HG02943 (cell line): ENCODE measurements around the gene C2orf49.
A peak's percentile ranks its signal among the peaks of the same experiment; 100 is the strongest.
"Not testable (repeated sequence)": the region's sequence is repeated elsewhere in the genome, so short reads cannot be mapped to it uniquely, and the experiment has no call there.

ENCODE experiments used
- ATAC-seq: cut with Tn5 transposase; IDR thresholded peaks from one replicate; pipeline ENCODE4 v1.9.1; 2021; ENCODE audit warnings: mild to moderate bottlenecking, low read depth, moderate library complexity; ENCODE audit not compliant: unreplicated experiment

The C2orf49 gene

DNA sequence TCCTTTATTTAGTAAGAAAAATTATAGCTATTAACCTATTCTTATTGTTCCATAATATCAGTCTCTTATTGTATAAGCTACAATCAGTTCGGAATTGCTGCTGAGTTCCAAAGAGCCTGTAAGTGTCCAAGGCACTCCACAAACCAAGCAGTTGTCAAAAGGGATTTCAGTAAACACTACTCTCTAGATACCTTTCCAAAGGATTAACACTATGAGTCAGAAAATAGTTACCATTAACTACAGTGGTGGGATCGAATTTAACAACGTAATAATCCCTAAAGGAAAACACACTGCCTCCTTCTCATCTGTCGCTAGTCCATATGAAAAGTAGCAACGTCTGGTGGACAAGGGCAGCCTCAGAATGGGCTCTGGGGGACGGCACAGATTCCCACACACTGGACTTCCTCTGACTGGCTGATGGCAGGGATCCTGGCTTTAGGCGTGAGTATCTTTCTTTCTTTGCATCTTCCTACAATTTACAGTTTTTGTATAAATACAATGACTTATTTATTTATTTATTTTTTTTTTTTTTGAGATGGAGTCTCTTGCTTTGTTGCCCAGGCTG lies 16.6 kb upstream of the C2orf49 start:
- no peak for ATAC-seq

DNA sequence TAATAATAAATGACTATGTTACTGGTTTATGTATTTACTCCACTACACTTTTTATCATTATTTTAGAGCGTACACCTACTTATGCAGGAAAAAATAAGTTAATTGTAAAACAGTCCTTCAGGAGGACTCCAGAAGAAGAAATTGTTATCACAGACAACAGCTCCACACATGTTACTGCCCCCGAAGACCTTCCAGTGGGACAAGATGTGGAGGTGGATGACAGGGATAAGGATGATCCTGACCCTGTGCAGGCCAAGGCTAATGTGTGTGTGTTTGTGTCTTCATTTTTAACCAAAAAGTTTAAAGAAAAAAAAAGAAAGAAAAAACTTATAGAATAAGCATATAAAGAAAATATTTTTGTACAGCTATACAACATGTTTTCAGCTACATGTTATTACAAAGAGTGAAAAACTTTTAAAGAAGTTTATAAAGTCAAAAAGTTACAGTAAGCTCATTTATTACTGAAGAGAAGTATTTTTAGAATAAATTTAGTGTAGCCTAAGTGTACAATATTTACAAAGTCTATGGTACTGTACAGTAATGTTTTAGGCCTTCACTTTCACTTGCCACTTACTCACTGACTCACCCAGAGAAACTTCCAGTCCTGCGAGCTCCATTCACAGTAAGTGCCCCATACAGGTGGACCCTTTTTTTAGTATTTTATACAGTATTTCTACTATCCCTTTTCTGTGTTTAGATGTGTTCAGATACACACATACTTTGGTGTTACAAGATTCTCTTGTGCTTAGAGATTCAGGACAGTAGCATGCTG lies 15.3 kb upstream of the C2orf49 start:
- no peak for ATAC-seq

DNA sequence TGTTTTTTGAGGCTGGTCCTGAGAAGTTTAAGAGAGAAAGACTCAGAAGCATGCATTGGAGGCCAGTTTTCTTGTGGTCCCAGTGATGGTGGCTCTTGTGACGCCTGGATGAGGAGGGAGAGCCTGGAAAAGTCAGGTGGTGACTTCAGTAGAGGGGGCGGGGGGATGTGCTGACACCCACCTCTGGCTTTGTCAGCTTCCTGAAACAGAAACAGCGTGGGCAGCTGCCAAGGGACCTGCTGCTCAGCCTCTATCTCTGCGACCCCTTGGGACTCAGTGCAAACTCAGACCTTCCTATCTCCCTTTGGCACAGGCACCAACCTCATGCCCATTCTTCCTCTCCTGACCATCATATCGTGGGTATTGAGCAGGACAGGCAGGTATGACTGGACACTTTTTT lies 14.2 kb upstream of the C2orf49 start:
- ATAC-seq = no peak

DNA sequence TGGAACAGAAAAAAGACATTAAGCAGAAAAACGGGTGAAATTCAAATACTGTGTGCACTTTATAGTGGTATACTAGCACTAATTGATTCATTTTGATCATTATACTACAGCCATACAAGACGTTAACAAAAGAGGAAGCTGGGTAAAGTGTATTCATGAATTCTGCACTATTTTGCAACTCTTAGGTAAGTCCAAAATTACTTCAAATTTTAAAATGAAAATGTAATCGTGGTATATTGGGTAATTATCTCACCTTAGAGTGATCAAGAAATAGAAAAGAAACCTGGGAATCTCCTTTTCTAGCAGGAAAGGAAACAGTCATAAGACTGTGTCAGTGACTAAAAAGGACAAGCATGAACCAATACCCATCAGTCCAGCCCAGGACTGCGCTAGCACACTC lies 13.2 kb upstream of the C2orf49 start:
- ATAC-seq = no peak

DNA sequence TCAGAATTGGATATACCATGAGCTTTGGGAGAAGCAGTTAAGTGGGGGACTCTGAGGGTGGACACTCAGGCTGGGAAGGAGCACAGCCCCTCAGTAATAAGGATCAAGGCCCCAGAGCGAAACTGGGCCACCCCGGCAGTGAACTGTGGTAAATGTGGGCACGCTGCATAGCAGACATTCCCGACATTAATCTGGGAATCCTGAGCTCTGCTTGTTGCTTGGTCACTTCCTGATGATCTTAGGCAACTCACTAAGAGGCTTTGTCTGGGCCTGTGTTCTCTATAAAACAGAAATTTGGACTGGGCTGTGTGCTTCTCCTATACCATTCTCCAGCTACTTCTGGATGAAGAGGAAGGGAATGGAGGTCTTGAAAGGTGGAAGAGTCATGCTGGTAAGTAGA lies 12.6 kb upstream of the C2orf49 start:
- ATAC-seq = no peak

DNA sequence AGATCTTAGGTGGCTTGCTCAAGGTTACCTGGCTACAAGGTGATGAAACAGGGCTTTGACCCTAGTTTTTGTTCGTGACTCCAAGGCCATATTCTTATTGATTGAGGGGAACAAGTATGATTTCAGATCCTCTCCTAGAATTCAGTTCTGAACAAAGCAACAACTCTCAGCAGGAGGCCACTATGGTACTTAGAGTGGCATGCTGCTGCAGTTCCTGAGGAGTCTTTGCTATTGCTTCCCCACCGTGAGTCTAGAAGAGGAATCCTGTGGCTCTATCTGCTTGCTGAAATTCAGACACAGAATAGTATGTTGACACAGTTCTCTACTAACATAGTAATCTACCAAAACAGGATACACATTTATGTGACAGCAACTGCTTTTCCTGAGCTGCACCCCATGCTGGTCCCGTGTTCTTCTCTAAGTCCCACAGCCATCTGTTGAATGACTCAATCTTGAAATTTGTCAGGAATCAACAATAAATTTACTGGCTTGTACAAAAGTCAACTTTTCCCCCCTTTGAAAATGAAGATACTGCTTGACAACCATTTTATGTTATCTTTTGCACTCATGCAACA lies 11.9 kb upstream of the C2orf49 start:
- ATAC-seq = no peak

DNA sequence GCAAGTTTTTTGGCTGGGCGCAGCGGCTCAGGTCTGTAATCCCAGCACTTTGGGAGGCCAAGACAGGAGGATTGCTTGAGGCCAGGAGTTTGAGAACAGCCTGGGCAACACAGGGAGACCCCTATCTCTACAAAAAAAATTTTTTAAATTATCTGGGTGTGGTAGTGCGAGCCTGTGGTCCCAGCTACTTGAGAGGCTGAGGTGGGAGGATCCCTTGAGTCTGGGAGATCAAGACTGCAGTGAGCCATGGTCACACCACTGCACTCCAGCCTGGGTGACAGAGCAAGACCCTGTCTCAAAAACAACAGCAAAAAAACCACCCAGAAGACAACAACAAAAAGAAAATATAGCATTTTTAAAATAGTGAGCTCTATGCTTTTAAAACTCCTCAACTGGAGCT lies 10.1 kb upstream of the C2orf49 start:
- not testable (repeated sequence) for ATAC-seq

DNA sequence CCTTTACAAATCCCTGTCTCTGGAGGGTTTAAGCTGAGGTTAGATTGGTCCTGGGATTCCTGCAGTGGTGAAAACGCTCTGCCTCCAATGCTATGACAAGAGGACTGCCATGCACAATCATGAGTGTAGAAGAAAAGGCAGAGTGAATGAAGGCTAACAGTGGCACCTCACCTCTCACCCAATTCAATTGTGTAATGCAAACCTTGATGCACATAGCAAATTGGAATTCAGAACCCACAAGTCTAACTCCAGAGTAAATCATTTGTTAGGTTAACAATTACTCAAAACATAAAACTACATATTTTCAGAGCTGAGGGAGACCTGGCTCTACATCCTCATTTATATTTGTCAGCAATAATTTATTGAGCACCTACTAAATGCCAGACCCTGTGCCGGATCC lies 9.7 kb upstream of the C2orf49 start:
- ATAC-seq = no peak

DNA sequence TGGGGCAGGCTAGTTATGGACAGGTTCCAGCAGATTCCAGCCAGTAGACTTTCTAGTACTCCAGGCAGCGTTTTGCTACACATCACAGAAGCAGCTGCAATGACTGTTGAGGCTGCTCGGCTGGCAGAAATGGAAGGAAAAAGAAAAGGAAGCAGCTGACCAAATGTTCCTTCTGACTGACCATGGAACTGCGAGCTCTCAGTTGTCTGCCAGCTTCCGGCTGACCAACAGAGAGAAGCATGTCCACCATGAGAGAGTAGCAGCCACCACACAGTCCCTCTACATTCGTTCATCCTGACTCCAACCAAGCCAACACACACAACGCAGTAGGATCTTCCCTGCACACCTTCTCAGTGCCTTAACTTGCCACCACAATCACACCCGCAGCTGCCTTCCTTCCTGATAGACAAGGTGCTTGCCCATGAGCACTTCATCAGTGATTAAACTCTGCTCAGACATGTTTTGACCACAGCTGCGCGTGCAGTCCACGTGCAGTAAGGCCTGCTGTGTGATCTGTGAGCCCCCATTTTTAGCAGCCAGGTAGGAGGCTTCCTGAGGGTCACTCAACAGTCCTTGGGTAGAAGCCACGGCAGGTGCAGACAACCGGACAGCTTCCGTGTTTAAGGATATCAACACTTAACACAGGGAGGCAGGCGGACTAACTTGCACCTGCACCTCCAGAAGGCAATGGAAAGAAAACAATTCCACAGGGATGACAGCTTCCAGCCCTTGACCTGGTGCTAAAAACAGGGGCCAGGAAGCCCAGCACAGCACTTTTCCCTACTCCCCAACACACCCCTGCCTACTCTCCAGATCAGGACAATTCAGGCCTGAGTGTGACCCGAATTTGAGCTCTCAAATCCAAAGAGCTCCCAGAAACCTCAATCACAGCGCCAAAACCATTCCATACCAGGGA lies 8.8 kb upstream of the C2orf49 start:
- no peak for ATAC-seq

DNA sequence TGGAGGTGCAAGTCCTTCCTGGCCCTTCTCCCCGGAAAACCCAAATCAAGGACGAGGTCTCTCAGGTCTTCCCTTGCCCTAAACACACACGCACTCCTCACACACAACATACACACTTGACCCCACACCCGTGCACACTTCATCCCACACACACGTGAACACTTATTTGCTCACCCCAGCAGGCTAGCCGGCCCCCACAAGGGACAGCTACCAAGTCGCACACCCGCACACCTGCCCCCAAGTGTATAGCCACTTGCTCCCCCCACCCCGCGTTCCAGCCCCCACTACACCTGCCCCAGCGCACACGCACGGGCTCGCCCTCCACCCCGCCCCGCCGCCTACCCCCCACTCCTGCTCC lies 8.2 kb upstream of the C2orf49 start:
- no peak for ATAC-seq

DNA sequence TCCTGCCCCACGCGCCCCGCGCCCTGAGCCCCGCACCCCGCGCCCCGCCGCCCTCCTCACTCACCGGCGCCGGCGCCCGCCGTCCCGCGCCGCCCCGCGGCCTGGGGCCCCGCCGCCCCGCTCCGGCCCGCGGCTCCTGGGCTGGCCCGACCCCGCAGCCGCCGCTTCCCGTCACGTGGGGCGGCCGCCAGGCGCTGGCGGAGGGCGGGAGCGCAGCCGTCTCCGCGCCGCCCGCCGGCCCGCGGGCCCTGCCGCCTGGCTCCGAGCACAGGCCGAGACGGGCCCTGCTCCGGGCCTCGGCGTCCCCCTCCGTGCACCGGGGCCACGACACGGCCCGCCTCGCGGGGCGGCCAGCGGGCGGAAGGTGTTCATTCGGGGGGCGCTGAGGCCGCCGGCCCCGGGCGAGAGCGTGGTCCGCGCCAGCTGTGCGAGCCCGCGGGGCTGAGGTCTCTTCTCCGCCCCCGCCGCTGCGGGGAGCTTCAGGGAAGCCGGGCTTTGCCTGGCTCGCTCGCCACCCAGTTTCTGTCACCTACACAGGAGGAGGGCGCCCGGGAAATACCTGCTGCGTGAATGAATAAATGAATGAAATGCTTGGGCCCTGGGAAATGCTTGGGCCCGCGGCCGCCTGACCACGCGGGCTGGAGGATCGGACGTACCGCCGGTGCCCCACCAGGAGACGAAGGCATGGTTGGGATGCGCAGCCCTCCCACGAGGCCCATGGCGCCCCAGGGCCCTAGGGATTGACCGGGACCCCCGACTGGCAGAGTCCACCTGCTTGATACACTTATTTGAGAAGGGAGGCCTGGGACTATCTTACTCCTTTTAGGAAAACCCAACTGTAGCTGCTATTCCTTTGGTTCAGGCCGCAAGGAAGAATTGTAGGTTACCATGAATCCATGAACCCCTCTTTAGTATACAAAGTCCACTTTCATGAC lies 7.5 kb upstream of the C2orf49 start, which contains the start of gene TGFBRAP1:
Gene TGFBRAP1 (minus strand): TSS at position 175 of the 935 bp plus-strand sequence. CDS start 21,434 bp downstream, outside the sequence.
- ATAC-seq = peak; percentile 70

DNA sequence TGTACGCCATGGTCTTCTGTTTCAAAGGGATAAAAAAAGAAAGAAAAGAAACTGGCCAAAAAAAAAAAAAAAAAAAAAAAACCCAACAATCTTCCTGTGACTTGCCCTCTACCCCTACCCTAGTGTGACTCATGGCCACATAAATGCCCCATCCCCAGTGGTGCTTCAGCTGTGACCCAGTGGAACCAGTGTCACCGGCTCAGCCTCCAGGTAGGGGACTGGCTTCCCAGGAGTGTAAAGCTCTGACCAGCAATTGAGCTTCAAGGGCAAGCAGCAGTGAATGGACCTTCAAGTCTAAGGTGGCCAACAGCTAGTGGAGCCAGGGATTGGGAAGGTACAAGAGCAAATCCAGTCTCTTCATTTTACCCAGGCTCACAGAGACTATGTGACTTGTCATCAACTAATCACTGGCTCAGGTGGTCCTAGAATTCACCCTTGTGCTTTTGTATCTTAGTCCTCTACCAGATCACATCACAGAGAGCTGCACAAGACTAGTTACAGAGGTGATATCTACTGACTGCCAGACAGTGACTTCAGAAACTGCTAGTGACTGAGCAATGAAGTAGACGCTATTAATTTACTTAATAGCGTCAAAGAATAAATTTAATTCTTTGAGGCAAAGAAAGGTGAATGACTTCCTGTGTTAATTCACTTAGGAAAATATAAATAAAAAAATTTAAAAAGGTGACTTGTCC lies 6.5 kb upstream of the C2orf49 start:
- no peak for ATAC-seq

DNA sequence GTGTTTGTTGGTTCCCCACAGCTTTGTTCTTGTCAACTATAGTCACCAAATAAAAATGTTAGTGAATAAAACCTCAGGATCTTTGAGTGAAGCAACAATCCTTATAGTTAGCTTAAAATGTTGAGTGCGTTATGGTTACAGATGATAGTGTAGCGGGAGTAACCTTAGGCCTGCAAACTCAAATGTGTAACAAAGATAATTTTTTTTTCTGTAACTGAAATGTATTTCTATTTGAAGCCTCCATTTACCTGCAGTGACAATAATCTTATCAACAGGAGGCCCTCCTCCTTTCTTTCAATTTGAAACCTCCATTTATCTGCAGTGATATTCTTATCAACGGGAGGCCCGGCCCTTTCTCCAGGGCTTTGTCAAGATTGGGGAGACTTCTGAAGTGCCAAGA lies 3.1 kb upstream of the C2orf49 start:
- ATAC-seq = no peak

DNA sequence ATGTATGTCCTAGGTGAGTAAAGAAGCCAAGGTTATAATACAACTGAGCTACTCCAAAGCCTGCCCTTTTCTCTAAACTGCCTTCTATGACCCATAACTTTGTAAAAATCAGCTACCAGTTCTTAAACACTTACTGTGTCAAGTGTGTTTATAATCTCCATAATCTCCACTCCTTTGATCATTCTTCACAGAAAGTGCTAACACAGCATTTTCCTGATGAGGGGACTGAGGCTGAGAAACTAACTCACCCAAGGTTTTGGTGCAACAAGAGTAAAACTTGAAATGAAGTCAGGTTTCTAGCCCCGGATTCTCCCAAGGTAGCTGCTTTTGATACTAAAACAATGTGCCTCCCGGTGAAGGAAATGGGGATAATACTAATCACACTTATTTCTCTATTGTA lies 1.9 kb upstream of the C2orf49 start:
- no peak for ATAC-seq

DNA sequence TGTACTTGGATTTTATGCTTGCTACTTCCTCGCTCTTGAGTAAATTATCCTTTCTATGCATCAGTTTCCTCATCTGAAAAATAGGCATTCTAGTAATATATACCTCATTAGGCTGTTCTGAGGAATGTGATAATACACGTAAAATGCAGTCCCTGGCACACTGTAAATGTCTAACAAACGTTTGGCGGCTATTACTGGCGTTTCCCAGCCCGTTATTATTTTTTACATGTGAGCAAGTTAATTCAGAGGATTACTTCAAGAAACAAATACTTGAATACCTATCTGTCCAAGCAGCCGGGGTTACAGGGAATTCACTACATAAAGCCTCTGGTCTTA lies 586 bp upstream of the C2orf49 start:
- no peak for ATAC-seq

DNA sequence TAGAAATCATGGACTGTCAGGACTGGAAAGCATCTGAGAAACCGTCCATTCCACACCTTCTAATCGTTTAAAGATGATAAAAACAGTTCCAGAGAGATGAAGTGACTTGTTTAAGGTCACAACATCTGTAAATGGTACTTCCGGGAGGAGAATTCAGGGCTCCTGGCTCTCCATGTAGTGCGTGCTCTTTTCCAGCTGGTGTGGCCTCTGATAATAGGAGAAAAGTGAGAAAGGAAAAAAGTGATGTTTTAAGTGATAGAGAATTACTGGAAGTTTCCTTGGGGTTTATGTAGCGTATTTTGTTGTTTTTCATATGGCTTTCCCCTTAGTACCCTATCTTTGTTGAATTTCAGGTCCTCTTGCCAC lies 663 bp downstream of the C2orf49 start:
- ATAC-seq = peak; percentile 13

DNA sequence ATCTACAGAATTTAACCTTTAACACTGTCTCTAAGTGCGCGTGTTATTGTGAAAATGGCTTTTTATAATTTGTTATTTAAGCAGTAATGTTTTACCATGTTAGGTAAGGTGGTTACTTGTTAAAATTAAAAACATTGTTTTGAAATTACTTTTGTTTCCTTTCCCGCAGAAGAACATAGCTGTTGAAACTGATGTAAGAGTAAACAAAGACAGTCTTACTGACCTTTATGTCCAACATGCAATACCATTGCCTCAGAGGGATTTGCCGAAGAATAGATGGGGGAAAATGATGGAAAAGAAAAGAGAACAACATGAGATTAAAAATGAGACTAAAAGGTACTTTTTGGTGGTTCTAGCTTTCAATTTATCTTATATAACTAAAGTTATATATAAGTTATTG lies 2.1 kb downstream of the C2orf49 start:
- ATAC-seq = no peak

DNA sequence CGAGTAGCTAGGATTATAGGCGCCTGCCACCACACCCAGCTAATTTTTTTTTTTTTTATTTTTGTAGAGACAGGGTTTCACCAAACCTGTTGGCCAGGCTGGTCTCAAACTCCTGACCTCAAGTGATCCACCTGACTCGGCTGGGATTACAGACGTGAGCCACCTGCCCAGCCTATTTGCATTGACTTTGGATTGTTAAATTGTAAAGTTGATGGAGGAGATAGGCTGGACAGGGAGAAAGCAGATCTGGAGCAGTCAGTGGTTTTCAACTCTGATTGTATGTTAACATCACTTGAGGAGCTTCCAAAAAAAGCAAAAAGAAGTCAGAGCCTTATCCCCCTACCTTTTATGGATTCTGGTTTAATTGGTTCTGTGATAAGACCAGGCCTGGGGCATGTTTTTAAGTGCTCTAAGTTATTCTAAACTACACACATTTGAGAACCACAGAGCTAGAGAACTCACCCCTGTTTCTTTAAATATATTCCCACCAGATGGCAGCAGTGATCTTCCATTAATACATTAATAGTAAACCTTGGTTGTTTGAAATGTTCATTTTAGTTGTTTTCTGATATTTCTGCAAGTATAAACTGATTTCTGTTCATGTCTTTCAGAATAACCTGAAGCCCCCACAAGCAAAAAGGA lies 7.5 kb downstream of the C2orf49 start:
- ATAC-seq = no peak

DNA sequence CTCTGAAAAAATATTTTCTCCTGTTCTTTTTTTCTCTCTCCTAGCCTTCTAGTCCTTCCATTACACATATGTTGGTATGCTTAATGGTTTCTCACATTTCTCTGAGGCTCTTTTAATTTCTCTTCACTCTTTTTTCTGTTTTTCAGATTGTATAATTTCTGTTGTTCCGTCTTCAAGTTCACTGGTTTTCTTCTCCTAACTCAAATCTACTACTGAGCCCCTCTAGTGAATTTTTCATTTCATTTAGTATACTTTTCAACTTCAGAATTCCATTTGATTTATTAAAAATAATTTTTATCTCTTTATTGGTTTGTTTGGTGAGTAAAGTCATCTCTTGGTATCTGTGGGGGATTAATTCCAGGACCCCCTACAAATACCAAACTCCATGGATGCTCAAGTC lies 19.8 kb downstream of the C2orf49 start:
- no peak for ATAC-seq
